CD4-positive, alpha-beta T cell (primary cell): ENCODE results near the gene RBM28. TPM values are rescaled to one million over a fixed set of nuclear protein-coding genes. Genes with fewer than 3 reads are reported as not detected.

Experiments
- ATAC-seq: fragments of 200-7000 bp; cut with Tn5 transposase; one replicate; pipeline ENCODE4 v1.10.0; 2022; ENCODE audit warnings: mild to moderate bottlenecking; ENCODE audit not compliant: poor library complexity
- CTCF ChIA-PET: fragments of 350-600 bp; sonication (Branson Sonifier 250); formaldehyde crosslinking; loops from one replicate; lab custom pipeline; 2021; ENCODE audit warnings: antibody characterized with exemption, inconsistent platforms; lab: Charles Lee
- POLR2A ChIA-PET: fragments of 350-600 bp; sonication (Branson Sonifier 250); formaldehyde crosslinking; loops from one replicate; lab custom pipeline; 2021; ENCODE audit warnings: antibody characterized with exemption, inconsistent platforms; lab: Charles Lee
- DNase-seq, 14 experiments: peaks; one replicate each; pipeline ENCODE4 v3.0.0-alpha.2; 2013 to 2020; ENCODE audit warnings: mixed read lengths in 2 of 14
- H3K27ac ChIP-seq, 2 donors: one replicate each; pipeline versions ENCODE4 v1.5.1 to v1.7.0; 2013; ENCODE audit warnings: low read length in 2 of 2, low read depth in 1 of 2, mild to moderate bottlenecking in 1 of 2
- H3K27me3 ChIP-seq, 2 experiments: 1 replicate in 1 of 2; 2 replicates in 1 of 2; pipeline versions ENCODE4 v1.6.1 to v1.7.0; 2013; ENCODE audit warnings: low read length in 2 of 2, control low read depth in 1 of 2, mild to moderate bottlenecking in 1 of 2, moderate library complexity in 1 of 2; ENCODE audit not compliant: insufficient read depth in 2 of 2, control insufficient read depth in 1 of 2
- H3K36me3 ChIP-seq: one replicate; pipeline ENCODE4 v1.6.1; 2013; ENCODE audit warnings: low read length, control low read depth; ENCODE audit not compliant: insufficient read depth
- H3K4me1 ChIP-seq: one replicate; pipeline ENCODE4 v1.6.1; 2013; ENCODE audit warnings: low read length, control low read depth; ENCODE audit not compliant: insufficient read depth
- H3K4me3 ChIP-seq: one replicate; pipeline ENCODE4 v1.5.1; 2013; ENCODE audit warnings: mild to moderate bottlenecking, low read length, moderate library complexity
- H3K9me3 ChIP-seq, 2 experiments: 1 replicate in 1 of 2; 2 replicates in 1 of 2; pipeline versions ENCODE4 v1.6.1 to v1.7.0; 2013; ENCODE audit warnings: low read length in 2 of 2, mild to moderate bottlenecking in 2 of 2, control low read depth in 1 of 2, moderate library complexity in 1 of 2; ENCODE audit not compliant: control insufficient read depth in 1 of 2, insufficient read depth in 1 of 2
- H3K27ac Mint-ChIP-seq: one replicate; pipeline ENCODE4 v1.8.0; 2020; ENCODE audit warnings: mixed read lengths
- H3K27me3 Mint-ChIP-seq: one replicate; pipeline ENCODE4 v1.8.0; 2021; ENCODE audit warnings: mixed read lengths
- H3K36me3 Mint-ChIP-seq: one replicate; pipeline ENCODE4 v1.8.0; 2021; ENCODE audit warnings: low read depth, mixed read lengths
- H3K4me1 Mint-ChIP-seq: one replicate; pipeline ENCODE4 v1.8.0; 2021; ENCODE audit warnings: low read depth, mixed read lengths
- H3K4me3 Mint-ChIP-seq: one replicate; pipeline ENCODE4 v1.8.0; 2020; ENCODE audit warnings: mild to moderate bottlenecking, mixed read lengths
- H3K9me3 Mint-ChIP-seq: one replicate; pipeline ENCODE4 v1.8.0; 2020; ENCODE audit warnings: mixed read lengths
- CTCF ChIP-seq: fragments of 200-600 bp; IDR thresholded peaks from one replicate; pipeline ENCODE4 v1.8.0; 2022; ENCODE audit warnings: antibody characterized with exemption, mild to moderate bottlenecking
- intact Hi-C, 2 experiments: fragments of 100-400 bp; cut with DNase I in 1 of 2; cut with micrococcal nuclease in 1 of 2; formaldehyde crosslinking; loops; one replicate each; pipeline versions ENCODE4 v1.15.1 to v1.9.0; 2023 to 2025; cut with DNase I, micrococcal nuclease
- total RNA-seq, 174 experiments: library from RNA in 2 of 174; stranded (reverse) in 2 of 174; gene quantifications; one replicate each; pipeline ENCODE4 v1.2.3 and lab custom pipeline; 2021 to 2026

Gene RBM28
- total RNA-seq, 2 experiments from 2014 or later = 10.1 to 10.5 TPM

- no peak overlapping the region for H3K27ac Mint-ChIP-seq
- H3K9me3 Mint-ChIP-seq = no peaks in the 10 kb centered on the region
- H3K27ac ChIP-seq = no peak overlapping the region
- no peaks in the 10 kb centered on the region for H3K4me1 Mint-ChIP-seq
- POLR2A ChIA-PET = no interaction called here
- ATAC-seq = no peak
- peaks cover 16 to 23% of the 10 kb centered on the region in 2 experiments for H3K27me3 ChIP-seq
- no peaks in the 10 kb centered on the region for H3K36me3 ChIP-seq
- no peak for DNase-seq
- peaks cover 0 to 19% of the 10 kb centered on the region in 2 experiments for H3K9me3 ChIP-seq
- CTCF ChIA-PET = no interaction called here
- no peak for TF ChIP-seq CTCF
- no peaks in the 10 kb centered on the region for H3K36me3 Mint-ChIP-seq
- H3K4me3 ChIP-seq = no peak overlapping the region
- no peaks in the 10 kb centered on the region for H3K4me1 ChIP-seq
- intact Hi-C loops = no loop called here
- H3K27me3 Mint-ChIP-seq = peaks cover 37% of the 10 kb centered on the region
- H3K4me3 Mint-ChIP-seq = no peak overlapping the region
Measured at GRCh38 chr7:128271471-128271941, 72.2 kb downstream of the RBM28 start.

- intact Hi-C loops = no loop called here
- H3K9me3 Mint-ChIP-seq = no peaks in the 10 kb centered on the region
- H3K4me1 Mint-ChIP-seq = no peaks in the 10 kb centered on the region
- Histone ChIP-seq H3K4me1 (no peaks in the 10 kb centered on the region), H3K9me3 (peaks cover 0 to 19% of the 10 kb centered on the region in 2 experiments), H3K4me3 (no peak overlapping the region), H3K27me3 (peaks cover 16 to 25% of the 10 kb centered on the region in 2 experiments), H3K27ac (no peak overlapping the region), H3K36me3 (no peaks in the 10 kb centered on the region)
- ChIA-PET POLR2A (no interaction called here), CTCF (no interaction called here)
- TF ChIP-seq CTCF = no peak
- DNase-seq (no peak), ATAC-seq (no peak)
- H3K27me3 Mint-ChIP-seq = peaks cover 37% of the 10 kb centered on the region
- no peak overlapping the region for H3K4me3 Mint-ChIP-seq
- no peak overlapping the region for H3K27ac Mint-ChIP-seq
- H3K36me3 Mint-ChIP-seq = no peaks in the 10 kb centered on the region
Measured at GRCh38 chr7:128270826-128271272, 72.9 kb downstream of the RBM28 start.

GRCh38 chr7:128268233-128268632, 75.5 kb downstream of the RBM28 start:
- Mint-ChIP-seq H3K27me3 (peaks cover 37% of the 10 kb centered on the region), H3K4me3 (no peak overlapping the region)

More at GRCh38 chr7:128268233-128268632, 75.5 kb downstream of the RBM28 start:
- DNase-seq = no peak
- no peak overlapping the region for H3K27ac Mint-ChIP-seq
- Histone ChIP-seq H3K27ac (no peak overlapping the region), H3K36me3 (no peaks in the 10 kb centered on the region), H3K4me1 (no peaks in the 10 kb centered on the region), H3K9me3 (peaks cover 0 to 19% of the 10 kb centered on the region in 2 experiments), H3K27me3 (peaks cover 16 to 26% of the 10 kb centered on the region in 2 experiments), H3K4me3 (no peak overlapping the region)
- no peak for ATAC-seq
- H3K4me1 Mint-ChIP-seq = no peaks in the 10 kb centered on the region
- TF ChIP-seq CTCF = no peak
- H3K36me3 Mint-ChIP-seq = no peaks in the 10 kb centered on the region
- H3K9me3 Mint-ChIP-seq = no peaks in the 10 kb centered on the region
- CTCF ChIA-PET = no interaction called here
- POLR2A ChIA-PET = no interaction called here
- intact Hi-C loops = no loop called here
